ENCODE data around the gene GYS2.

DNA sequence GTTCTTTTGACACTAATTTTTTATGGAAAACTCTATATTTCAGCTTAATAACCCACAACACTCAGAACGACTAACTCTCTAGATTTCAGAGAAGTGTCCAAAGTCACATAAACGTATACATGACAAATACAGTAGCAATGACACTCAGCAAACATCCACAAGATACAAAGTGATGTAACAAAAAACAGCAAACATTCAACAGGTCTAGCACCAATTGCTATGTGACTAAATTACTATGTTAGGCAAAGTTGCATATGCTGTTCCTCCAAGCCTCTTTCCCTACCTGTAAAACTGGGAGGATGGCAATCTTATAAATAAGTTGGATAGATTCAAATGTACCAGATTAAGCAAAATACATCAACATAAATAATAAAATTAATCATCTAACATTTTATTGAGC lies 104.9 kb downstream of the GYS2 start:
- TF ChIP-seq CTCF (conservative IDR thresholded peaks at IDR 0.05; ENCODE audit: low read length) (no peak), EZH2phosphoT487 (IDR thresholded peaks at IDR 0.05; ENCODE audit: borderline replicate concordance) (no peak)
